WERI-Rb-1 (cell line): ENCODE measurements around the gene VAV3.

Source experiments
- DNase-seq: peaks from one replicate; pipeline ENCODE4 v3.0.0-alpha.2; 2020
- H3K27ac ChIP-seq: fragments of 250-450 bp; sonication (Bioruptor Pico); 2 replicates; pipeline ENCODE4 v1.5.1; 2020; ENCODE audit warnings: mild to moderate bottlenecking, moderate library complexity
- H3K27me3 ChIP-seq: fragments of 250-450 bp; sonication (Bioruptor Pico); 2 replicates; pipeline ENCODE4 v1.5.1; 2021; ENCODE audit warnings: mild to moderate bottlenecking, low read depth, moderate library complexity; ENCODE audit not compliant: insufficient read depth, severe bottlenecking
- H3K36me3 ChIP-seq: fragments of 250-450 bp; sonication (Bioruptor Pico); 2 replicates; pipeline ENCODE4 v1.5.1; 2020; ENCODE audit warnings: mild to moderate bottlenecking, moderate library complexity
- H3K4me3 ChIP-seq: 2 replicates; pipeline ENCODE4 v1.5.1; 2011; ENCODE audit warnings: low read depth, mild to moderate bottlenecking, control low read depth, low read length
- H3K9me3 ChIP-seq: fragments of 250-450 bp; sonication (Bioruptor Pico); 2 replicates; pipeline ENCODE4 v1.5.1; 2021; ENCODE audit warnings: mild to moderate bottlenecking, moderate library complexity; ENCODE audit not compliant: severe bottlenecking
- TF ChIP-seq, protein P1 (sequence below): IDR thresholded peaks from 2 replicates; pipeline ENCODE4 v1.5.1; 2011; ENCODE audit warnings: low read depth, mild to moderate bottlenecking, control low read depth, inconsistent platforms, low read length

The VAV3 gene

DNA sequence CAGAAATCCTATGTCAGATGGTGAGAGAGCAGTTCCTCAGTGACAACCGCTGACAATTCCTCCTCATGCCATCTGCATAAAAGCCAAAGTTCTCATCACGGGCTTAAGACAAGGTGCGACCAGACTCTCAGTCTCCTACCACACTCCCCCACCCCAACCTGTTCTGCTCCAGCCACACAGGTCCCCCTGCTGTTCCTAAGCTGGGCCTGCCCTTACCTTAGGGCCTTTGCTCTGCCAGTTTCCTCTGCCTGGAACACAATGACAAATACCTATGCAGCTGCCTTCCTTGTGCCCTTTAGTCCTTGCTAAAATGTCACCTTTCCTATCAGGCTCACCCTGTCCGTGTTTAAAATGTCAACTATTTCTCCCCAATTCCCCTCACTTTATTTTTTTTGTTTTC, 441.9 kb downstream of the VAV3 start:
- no peak for DNase-seq
- Histone ChIP-seq H3K27ac (no peak overlapping the region), H3K36me3 (no peaks in the 10 kb centered on the region), H3K4me3 (no peak overlapping the region), H3K27me3 (no peaks in the 10 kb centered on the region), H3K9me3 (no peaks in the 10 kb centered on the region)
- TF ChIP-seq, protein P1, sequence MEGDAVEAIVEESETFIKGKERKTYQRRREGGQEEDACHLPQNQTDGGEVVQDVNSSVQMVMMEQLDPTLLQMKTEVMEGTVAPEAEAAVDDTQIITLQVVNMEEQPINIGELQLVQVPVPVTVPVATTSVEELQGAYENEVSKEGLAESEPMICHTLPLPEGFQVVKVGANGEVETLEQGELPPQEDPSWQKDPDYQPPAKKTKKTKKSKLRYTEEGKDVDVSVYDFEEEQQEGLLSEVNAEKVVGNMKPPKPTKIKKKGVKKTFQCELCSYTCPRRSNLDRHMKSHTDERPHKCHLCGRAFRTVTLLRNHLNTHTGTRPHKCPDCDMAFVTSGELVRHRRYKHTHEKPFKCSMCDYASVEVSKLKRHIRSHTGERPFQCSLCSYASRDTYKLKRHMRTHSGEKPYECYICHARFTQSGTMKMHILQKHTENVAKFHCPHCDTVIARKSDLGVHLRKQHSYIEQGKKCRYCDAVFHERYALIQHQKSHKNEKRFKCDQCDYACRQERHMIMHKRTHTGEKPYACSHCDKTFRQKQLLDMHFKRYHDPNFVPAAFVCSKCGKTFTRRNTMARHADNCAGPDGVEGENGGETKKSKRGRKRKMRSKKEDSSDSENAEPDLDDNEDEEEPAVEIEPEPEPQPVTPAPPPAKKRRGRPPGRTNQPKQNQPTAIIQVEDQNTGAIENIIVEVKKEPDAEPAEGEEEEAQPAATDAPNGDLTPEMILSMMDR = no peak
